Left lung (tissue), 10 donors: ENCODE data around the gene GPC6. TPM values are rescaled to one million over a fixed set of nuclear protein-coding genes. Genes with fewer than 3 reads are reported as not detected.

Source experiments
- ATAC-seq: fragments of 200-7000 bp; cut with Tn5 transposase; one replicate; pipeline ENCODE4 v1.9.1; 2020; ENCODE audit warnings: moderate library complexity
- DNase-seq, 4 donors: peaks; one replicate each; pipeline ENCODE4 v3.0.0-alpha.2; 2013 to 2020
- H3K27ac ChIP-seq, 2 donors: fragments of 200-600 bp; sonication (generic) in 1 of 2; one replicate each; pipeline versions ENCODE4 v1.5.0 to v1.8.0; 2020 to 2021
- H3K27me3 ChIP-seq, 2 donors: fragments of 200-600 bp; sonication (generic) in 1 of 2; one replicate each; pipeline versions ENCODE4 v1.5.0 to v1.8.0; 2020 to 2021
- H3K36me3 ChIP-seq, 2 donors: fragments of 200-600 bp; sonication (generic) in 1 of 2; one replicate each; pipeline versions ENCODE4 v1.5.0 to v1.8.0; 2020 to 2021
- H3K4me1 ChIP-seq, 2 donors: fragments of 200-600 bp; one replicate each; pipeline ENCODE4 v1.8.0; 2021
- H3K4me3 ChIP-seq, 2 donors: fragments of 200-600 bp; sonication (generic) in 1 of 2; one replicate each; pipeline versions ENCODE4 v1.5.0 to v1.8.0; 2020 to 2021; ENCODE audit warnings: mild to moderate bottlenecking in 1 of 2
- H3K9me3 ChIP-seq, 2 donors: fragments of 200-600 bp; sonication (generic) in 1 of 2; one replicate each; pipeline versions ENCODE4 v1.5.0 to v1.8.0; 2020 to 2021
- CTCF ChIP-seq, 2 donors: fragments of 200-600 bp; sonication (generic) in 1 of 2; IDR thresholded peaks; one replicate each; pipeline versions ENCODE4 v1.5.0 to v1.8.0; 2021; ENCODE audit warnings: antibody characterized with exemption in 2 of 2
- intact Hi-C, 2 donors: fragments of 100-400 bp; cut with DNase I; formaldehyde crosslinking; loops; one replicate each; pipeline versions ENCODE4 v1.11.2 to v1.14.2; 2022
- polyA plus RNA-seq, 6 donors: library from polyadenylated mRNA; unstranded; fragments of 120-200 nt; gene quantifications; one replicate each; pipeline ENCODE4 v1.2.1, GENCODE V29; 2013; ENCODE audit not compliant: insufficient read length in 6 of 6
- total RNA-seq, 2 donors: library from RNA; stranded (reverse); fragmentation: NEBNext Ultra II Directional; extraction: Animal tissue kit (Norgen Biotek cat#: 25700); gene quantifications; one replicate each; pipeline ENCODE4 v1.2.1, GENCODE V29; 2021
- donor health status: DM: no; HTN: yes; CAD: no.
- donor health status: DM: no; HTN: no; CAD: no.

GPC6 gene
- total and polyA plus RNA-seq, 8 donors, result 9.6 to 25.8 (median 21.1) TPM

GRCh38 chr13:93407551-93407950 is 180.9 kb downstream of the GPC6 start:
- Histone ChIP-seq H3K9me3 (no peaks in the 10 kb centered on the region), H3K4me1 (no peaks in the 10 kb centered on the region), H3K36me3 (no peaks in the 10 kb centered on the region), H3K27me3 (no peaks in the 10 kb centered on the region), H3K4me3 (no peak overlapping the region), H3K27ac (no peak overlapping the region)
- DNase-seq (no peak), ATAC-seq (no peak)
- no peak for TF ChIP-seq CTCF (IDR thresholded peaks at IDR 0.05)
- intact Hi-C loops, result no loop called here

DNA sequence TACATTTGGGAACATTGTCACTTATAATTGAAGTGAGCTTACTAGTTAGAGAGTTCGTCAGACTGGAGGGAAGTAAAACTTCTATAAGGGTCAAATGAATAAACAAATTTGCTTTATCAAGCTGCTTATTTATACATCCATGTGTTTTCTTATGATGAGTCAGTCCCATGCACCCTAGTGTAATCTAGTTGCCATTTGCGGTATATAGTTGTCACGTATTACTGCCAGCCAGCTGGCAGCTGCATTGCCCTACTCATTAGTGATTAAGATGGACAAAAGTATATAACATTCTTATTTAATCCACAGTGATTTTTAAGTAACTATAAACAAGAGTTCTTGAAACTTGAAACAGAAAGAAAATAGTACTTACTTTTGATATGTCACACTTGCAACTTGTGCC is 182.4 kb downstream of the GPC6 start:
- ATAC-seq, result no peak
- H3K4me3 ChIP-seq, result no peak overlapping the region
- no peak for TF ChIP-seq CTCF (IDR thresholded peaks at IDR 0.05)
- intact Hi-C loops, result no loop called here
- H3K4me1 ChIP-seq, result no peaks in the 10 kb centered on the region
- no peak for DNase-seq
- H3K36me3 ChIP-seq, result no peaks in the 10 kb centered on the region
- H3K27me3 ChIP-seq, result no peaks in the 10 kb centered on the region
- H3K27ac ChIP-seq, result no peak overlapping the region
- H3K9me3 ChIP-seq, result no peaks in the 10 kb centered on the region

- no peak overlapping the region for H3K4me3 ChIP-seq
- ATAC-seq (no peak), DNase-seq (no peak)
- intact Hi-C loops, result no loop called here
- H3K9me3 ChIP-seq, result no peaks in the 10 kb centered on the region
- no peak for TF ChIP-seq CTCF (IDR thresholded peaks at IDR 0.05)
- H3K27me3 ChIP-seq, result no peaks in the 10 kb centered on the region
- no peaks in the 10 kb centered on the region for H3K36me3 ChIP-seq
- H3K27ac ChIP-seq, result no peak overlapping the region
- no peaks in the 10 kb centered on the region for H3K4me1 ChIP-seq
Measured at GRCh38 chr13:93409816-93410215, 183.2 kb downstream of the GPC6 start.

- ATAC-seq, result no peak
- Histone ChIP-seq H3K27ac (no peak overlapping the region), H3K27me3 (no peaks in the 10 kb centered on the region), H3K36me3 (no peaks in the 10 kb centered on the region), H3K4me1 (no peaks in the 10 kb centered on the region), H3K9me3 (no peaks in the 10 kb centered on the region), H3K4me3 (no peak overlapping the region)
- TF ChIP-seq CTCF (IDR thresholded peaks at IDR 0.05), result no peak
- no peak for DNase-seq
- intact Hi-C loops, result no loop called here
Measured at GRCh38 chr13:93411186-93411680, 184.6 kb downstream of the GPC6 start.

GRCh38 chr13:93412676-93413075 is 186.1 kb downstream of the GPC6 start:
- ATAC-seq (no peak), DNase-seq (no peak)
- intact Hi-C loops, result no loop called here
- Histone ChIP-seq H3K4me3 (no peak overlapping the region), H3K36me3 (no peaks in the 10 kb centered on the region), H3K4me1 (no peaks in the 10 kb centered on the region), H3K27me3 (no peaks in the 10 kb centered on the region), H3K9me3 (no peaks in the 10 kb centered on the region), H3K27ac (no peak overlapping the region)
- TF ChIP-seq CTCF (IDR thresholded peaks at IDR 0.05), result no peak
